HEK293 (cell line): Measurements from ENCODE around the gene OR51E1.
A peak's percentile ranks its signal among the peaks of the same experiment; 100 is the strongest.

Source experiments
- CTCF ChIA-PET: fragments of 350-600 bp; formaldehyde crosslinking; extraction: SDS; loops from one replicate; lab custom pipeline; 2021; ENCODE audit warnings: antibody characterized with exemption; lab: Yijun Ruan, JAX
- POLR2A ChIA-PET: fragments of 300-600 bp; formaldehyde crosslinking; extraction: SDS; loops from one replicate; lab custom pipeline; 2020; ENCODE audit warnings: antibody characterized with exemption, inconsistent platforms; lab: Yijun Ruan, JAX
- H3K27ac ChIP-seq: fragments of 200-500 bp; sonication (Bioruptor generic); 2 replicates; pipeline ENCODE4 v1.5.1; 2014; ENCODE audit warnings: low read depth, low read length, control low read depth, inconsistent platforms; ENCODE audit errors: extremely low read depth
- H3K36me3 ChIP-seq, 2 experiments: fragments of 200-500 bp in 1 of 2; sonication (Bioruptor generic) in 1 of 2; 1 replicate in 1 of 2; 2 replicates in 1 of 2; pipeline ENCODE4 v1.5.1; 2014 to 2017; ENCODE audit warnings: inconsistent platforms in 2 of 2, low read length in 2 of 2; ENCODE audit not compliant: control insufficient read depth in 2 of 2, insufficient read depth in 1 of 2
- H3K4me1 ChIP-seq: fragments of 200-500 bp; sonication (Bioruptor generic); 2 replicates; pipeline ENCODE4 v1.5.1; 2014; ENCODE audit warnings: mild to moderate bottlenecking, low read length, inconsistent platforms; ENCODE audit not compliant: control insufficient read depth, insufficient read depth
- H3K4me3 ChIP-seq: 2 replicates; pipeline ENCODE4 v1.5.1; 2011; ENCODE audit warnings: low read depth, mild to moderate bottlenecking, control low read depth, low read length, moderate library complexity
- H3K9me3 ChIP-seq: fragments of 200-500 bp; sonication (Bioruptor generic); 2 replicates; pipeline ENCODE4 v1.5.1; 2014; ENCODE audit warnings: low read depth, low read length, inconsistent platforms; ENCODE audit not compliant: control insufficient read depth, insufficient read depth
- FEZF1 ChIP-seq: fragments of 450-650 bp; formaldehyde crosslinking; IDR thresholded peaks from 2 replicates; pipeline ENCODE4 v1.5.1; 2016; ENCODE audit warnings: missing biosample characterization, missing genetic modification characterization
- GLI2 ChIP-seq: fragments of 450-650 bp; formaldehyde crosslinking; IDR thresholded peaks from 2 replicates; pipeline ENCODE4; 2017; ENCODE audit warnings: missing biosample characterization, missing genetic modification characterization, low read depth, borderline replicate concordance
- KLF8 ChIP-seq: fragments of 450-650 bp; formaldehyde crosslinking; IDR thresholded peaks from 2 replicates; pipeline ENCODE4 v1.5.1; 2016; ENCODE audit warnings: missing biosample characterization, missing genetic modification characterization
- MYNN ChIP-seq: fragments of 450-650 bp; formaldehyde crosslinking; IDR thresholded peaks from 2 replicates; pipeline ENCODE4 v1.5.1; 2016; ENCODE audit warnings: missing biosample characterization, missing genetic modification characterization, borderline replicate concordance
- PRDM1 ChIP-seq: fragments of 450-650 bp; formaldehyde crosslinking; IDR thresholded peaks from 2 replicates; pipeline ENCODE4; 2016; ENCODE audit warnings: missing biosample characterization, missing genetic modification characterization
- SP3 ChIP-seq: fragments of 450-650 bp; formaldehyde crosslinking; IDR thresholded peaks from 2 replicates; pipeline ENCODE4 v1.5.1; 2016; ENCODE audit warnings: missing biosample characterization, missing genetic modification characterization
- ZNF10 ChIP-seq: fragments of 450-650 bp; formaldehyde crosslinking; IDR thresholded peaks from 2 replicates; pipeline ENCODE4 v1.5.1; 2017; ENCODE audit warnings: missing biosample characterization, missing genetic modification characterization
- ZNF146 ChIP-seq: fragments of 450-650 bp; formaldehyde crosslinking; IDR thresholded peaks from 2 replicates; pipeline ENCODE4 v1.5.1; 2016; ENCODE audit warnings: missing biosample characterization, missing genetic modification characterization
- ZNF169 ChIP-seq: fragments of 450-650 bp; formaldehyde crosslinking; IDR thresholded peaks from 2 replicates; pipeline ENCODE4 v1.5.1; 2016; ENCODE audit warnings: missing biosample characterization, missing genetic modification characterization
- ZNF175 ChIP-seq: fragments of 450-650 bp; formaldehyde crosslinking; IDR thresholded peaks from 2 replicates; pipeline ENCODE4 v1.5.1; 2016; ENCODE audit warnings: missing biosample characterization, missing genetic modification characterization
- ZNF184 ChIP-seq: fragments of 450-650 bp; IDR thresholded peaks from 2 replicates; pipeline ENCODE4 v1.5.1; 2018; ENCODE audit warnings: missing biosample characterization, mild to moderate bottlenecking, missing genetic modification characterization
- ZNF335 ChIP-seq: fragments of 450-650 bp; formaldehyde crosslinking; conservative IDR thresholded peaks from 2 replicates; pipeline ENCODE4 v1.5.1; 2016; ENCODE audit warnings: missing biosample characterization, missing genetic modification characterization
- ZNF350 ChIP-seq: fragments of 450-650 bp; formaldehyde crosslinking; IDR thresholded peaks from 2 replicates; pipeline ENCODE4 v1.5.0; 2017; ENCODE audit warnings: missing biosample characterization, mild to moderate bottlenecking, missing genetic modification characterization
- ZNF416 ChIP-seq: fragments of 450-650 bp; formaldehyde crosslinking; IDR thresholded peaks from 2 replicates; pipeline ENCODE4 v1.5.1; 2016; ENCODE audit warnings: missing biosample characterization, missing genetic modification characterization
- ZNF48 ChIP-seq: fragments of 450-650 bp; formaldehyde crosslinking; IDR thresholded peaks from 2 replicates; pipeline ENCODE4 v1.5.1; 2016; ENCODE audit warnings: missing biosample characterization, missing genetic modification characterization
- ZNF521 ChIP-seq: fragments of 450-650 bp; formaldehyde crosslinking; IDR thresholded peaks from 2 replicates; pipeline ENCODE4 v1.5.1; 2017; ENCODE audit warnings: missing biosample characterization, mild to moderate bottlenecking, missing genetic modification characterization
- ZNF596 ChIP-seq: fragments of 450-650 bp; IDR thresholded peaks from 2 replicates; pipeline ENCODE4 v1.5.0; 2018; ENCODE audit warnings: missing biosample characterization, mild to moderate bottlenecking, missing genetic modification characterization, moderate library complexity
- ZNF624 ChIP-seq: fragments of 450-650 bp; formaldehyde crosslinking; IDR thresholded peaks from 2 replicates; pipeline ENCODE4 v1.5.1; 2017; ENCODE audit warnings: missing biosample characterization, missing genetic modification characterization
- ZNF654 ChIP-seq: fragments of 450-650 bp; formaldehyde crosslinking; IDR thresholded peaks from 2 replicates; pipeline ENCODE4 v1.5.1; 2016; ENCODE audit warnings: low read depth, missing biosample characterization, missing genetic modification characterization
- ZNF660 ChIP-seq: fragments of 450-650 bp; IDR thresholded peaks from 2 replicates; pipeline ENCODE4 v1.5.1; 2018; ENCODE audit warnings: missing biosample characterization, mild to moderate bottlenecking, missing genetic modification characterization
- TF ChIP-seq, protein P1 (sequence below): fragments of 450-650 bp; formaldehyde crosslinking; conservative IDR thresholded peaks from 2 replicates; pipeline ENCODE4 v1.5.1; 2016; ENCODE audit warnings: low read depth, missing biosample characterization, missing genetic modification characterization
- TF ChIP-seq, protein P2 (sequence below): fragments of 450-650 bp; formaldehyde crosslinking; IDR thresholded peaks from 2 replicates; pipeline ENCODE4 v1.5.1; 2016; ENCODE audit warnings: missing biosample characterization, missing genetic modification characterization
- TF ChIP-seq, protein P3 (sequence below): fragments of 450-650 bp; formaldehyde crosslinking; IDR thresholded peaks from 2 replicates; pipeline ENCODE4 v1.5.1; 2017; ENCODE audit warnings: missing biosample characterization, missing genetic modification characterization

The OR51E1 gene

DNA sequence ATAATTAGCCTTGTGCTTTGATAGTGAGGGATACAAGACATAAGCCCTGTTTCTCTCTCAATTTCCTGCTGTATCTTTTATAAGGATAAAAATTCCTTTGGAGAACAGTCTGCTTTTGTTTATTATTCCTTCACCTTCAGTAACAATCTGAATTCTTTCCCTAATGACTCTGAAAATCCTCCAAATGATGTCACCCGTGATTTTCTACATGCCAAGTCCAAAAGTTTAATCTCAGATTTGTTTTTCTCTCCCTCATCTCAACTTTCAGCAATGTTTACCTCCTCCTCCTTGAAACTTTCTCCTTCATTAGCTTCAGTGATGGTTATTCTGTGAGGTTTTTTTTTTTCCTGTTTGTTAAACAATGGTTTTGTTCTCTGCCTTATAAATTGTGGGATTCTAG, 51.7 kb downstream of the OR51E1 start (continued):
- no peak for TF ChIP-seq PRDM1 (tag by site-specific recombination)
- TF ChIP-seq ZNF596 (tag by site-specific recombination): no peak
- no peak for TF ChIP-seq ZNF10 (tag by site-specific recombination)
- no peak for TF ChIP-seq ZNF335 (tag by site-specific recombination)
- no peak for TF ChIP-seq ZNF169
- no peak for TF ChIP-seq ZNF654 (tag by site-specific recombination)
- TF ChIP-seq, protein P1, sequence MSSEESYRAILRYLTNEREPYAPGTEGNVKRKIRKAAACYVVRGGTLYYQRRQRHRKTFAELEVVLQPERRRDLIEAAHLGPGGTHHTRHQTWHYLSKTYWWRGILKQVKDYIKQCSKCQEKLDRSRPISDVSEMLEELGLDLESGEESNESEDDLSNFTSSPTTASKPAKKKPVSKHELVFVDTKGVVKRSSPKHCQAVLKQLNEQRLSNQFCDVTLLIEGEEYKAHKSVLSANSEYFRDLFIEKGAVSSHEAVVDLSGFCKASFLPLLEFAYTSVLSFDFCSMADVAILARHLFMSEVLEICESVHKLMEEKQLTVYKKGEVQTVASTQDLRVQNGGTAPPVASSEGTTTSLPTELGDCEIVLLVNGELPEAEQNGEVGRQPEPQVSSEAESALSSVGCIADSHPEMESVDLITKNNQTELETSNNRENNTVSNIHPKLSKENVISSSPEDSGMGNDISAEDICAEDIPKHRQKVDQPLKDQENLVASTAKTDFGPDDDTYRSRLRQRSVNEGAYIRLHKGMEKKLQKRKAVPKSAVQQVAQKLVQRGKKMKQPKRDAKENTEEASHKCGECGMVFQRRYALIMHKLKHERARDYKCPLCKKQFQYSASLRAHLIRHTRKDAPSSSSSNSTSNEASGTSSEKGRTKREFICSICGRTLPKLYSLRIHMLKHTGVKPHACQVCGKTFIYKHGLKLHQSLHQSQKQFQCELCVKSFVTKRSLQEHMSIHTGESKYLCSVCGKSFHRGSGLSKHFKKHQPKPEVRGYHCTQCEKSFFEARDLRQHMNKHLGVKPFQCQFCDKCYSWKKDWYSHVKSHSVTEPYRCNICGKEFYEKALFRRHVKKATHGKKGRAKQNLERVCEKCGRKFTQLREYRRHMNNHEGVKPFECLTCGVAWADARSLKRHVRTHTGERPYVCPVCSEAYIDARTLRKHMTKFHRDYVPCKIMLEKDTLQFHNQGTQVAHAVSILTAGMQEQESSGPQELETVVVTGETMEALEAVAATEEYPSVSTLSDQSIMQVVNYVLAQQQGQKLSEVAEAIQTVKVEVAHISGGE (tag by site-specific recombination): no peak

DNA sequence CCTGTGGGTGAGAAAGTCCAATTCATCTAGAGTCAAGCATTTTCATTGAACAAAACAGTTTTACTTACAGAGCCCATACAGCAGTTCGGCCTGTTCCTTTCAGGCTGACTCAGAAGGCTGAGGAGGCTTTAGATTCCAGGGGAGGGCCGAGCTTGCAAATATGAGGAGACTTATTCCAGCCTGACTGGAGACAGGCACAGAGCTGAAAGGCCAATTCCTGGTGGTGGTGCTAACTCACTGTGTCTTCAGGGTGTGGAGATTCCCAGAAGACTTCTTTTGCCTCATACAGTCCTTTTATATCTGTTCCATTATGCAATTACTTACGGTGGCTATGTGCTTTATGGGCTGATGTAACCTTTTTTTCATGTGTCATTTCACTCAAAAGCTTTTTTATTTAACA, 53.8 kb downstream of the OR51E1 start, which contains the start of gene OR51E2:
Gene OR51E2 (minus strand): TSS at position 269 of the 400 bp plus-strand sequence. CDS start 15,142 bp downstream, outside the sequence.
- CTCF ChIA-PET: interaction anchor here (1.0 to 1.3 kb wide), 4 partner anchors 14 to 128 kb away, joined by 3 to 5 read pairs (median 4); partner anchors contain the start of gene OR51D1
- Histone ChIP-seq H3K4me1 (no peaks in the 10 kb centered on the region), H3K36me3 (no peaks in the 10 kb centered on the region), H3K9me3 (no peaks in the 10 kb centered on the region), H3K4me3 (no peak within 1 kb of the TSS), H3K27ac (no peak within 1 kb of the TSS)
- POLR2A ChIA-PET: no interaction called here
- TF ChIP-seq FEZF1: no peak
- peak; percentile 26 for TF ChIP-seq ZNF654 (tag by site-specific recombination)
- no peak for TF ChIP-seq GLI2 (tag by site-specific recombination)
- no peak for TF ChIP-seq ZNF624

DNA sequence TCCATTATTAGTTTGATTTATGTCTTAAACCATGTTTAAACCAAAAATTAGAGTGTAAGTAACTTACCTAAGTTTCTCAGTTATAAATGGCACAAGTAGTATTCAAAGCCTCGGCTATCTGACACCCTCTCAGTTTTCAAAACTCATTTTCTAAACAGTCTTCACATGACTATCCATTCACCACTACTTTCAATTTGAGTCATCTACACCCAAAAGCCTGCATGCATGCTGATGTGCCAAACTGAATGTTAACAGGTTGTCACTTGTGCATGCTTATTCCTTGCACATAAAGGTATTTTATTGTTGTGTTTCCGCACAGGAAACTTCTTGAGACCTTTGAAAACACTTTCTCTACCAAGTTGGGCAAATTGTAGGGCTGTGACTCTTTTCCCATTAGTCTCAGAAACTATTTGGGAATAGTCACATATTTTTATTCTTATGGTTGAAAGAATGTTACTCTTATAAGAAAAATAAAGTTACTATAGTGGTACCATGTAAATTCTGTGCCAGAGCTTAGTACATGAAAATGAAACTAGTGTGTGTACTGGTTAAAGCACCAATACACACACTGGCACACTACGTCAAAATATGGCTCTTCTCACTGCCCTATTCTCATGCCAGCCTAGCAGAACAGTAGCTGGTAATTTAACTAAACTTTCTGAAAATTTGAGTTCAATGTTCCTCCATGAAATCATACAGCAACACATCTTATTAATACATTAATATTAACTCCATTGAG, 56.1 kb downstream of the OR51E1 start:
- CTCF ChIA-PET: interaction anchor here (0.6 to 0.7 kb wide), 2 partner anchors 16 to 36 kb away, joined by 3 to 4 read pairs; no protein-coding TSS in a partner anchor
- no peaks in the 10 kb centered on the region for H3K4me1 ChIP-seq
- H3K9me3 ChIP-seq: no peaks in the 10 kb centered on the region
- no peak overlapping the region for H3K4me3 ChIP-seq
- H3K27ac ChIP-seq: no peak overlapping the region
- H3K36me3 ChIP-seq: no peaks in the 10 kb centered on the region
- TF ChIP-seq, protein P2, sequence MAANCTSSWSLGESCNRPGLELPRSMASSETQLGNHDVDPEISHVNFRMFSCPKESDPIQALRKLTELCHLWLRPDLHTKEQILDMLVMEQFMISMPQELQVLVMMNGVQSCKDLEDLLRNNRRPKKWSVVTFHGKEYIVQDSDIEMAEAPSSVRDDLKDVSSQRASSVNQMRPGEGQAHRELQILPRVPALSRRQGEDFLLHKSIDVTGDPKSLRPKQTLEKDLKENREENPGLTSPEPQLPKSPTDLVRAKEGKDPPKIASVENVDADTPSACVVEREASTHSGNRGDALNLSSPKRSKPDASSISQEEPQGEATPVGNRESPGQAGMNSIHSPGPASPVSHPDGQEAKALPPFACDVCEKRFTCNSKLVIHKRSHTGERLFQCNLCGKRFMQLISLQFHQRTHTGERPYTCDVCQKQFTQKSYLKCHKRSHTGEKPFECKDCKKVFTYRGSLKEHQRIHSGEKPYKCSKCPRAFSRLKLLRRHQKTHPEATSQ (tag by site-specific recombination): no peak
- TF ChIP-seq SP3 (tag by site-specific recombination): no peak
- TF ChIP-seq ZNF660 (tag by site-specific recombination): no peak
- no peak for TF ChIP-seq ZNF521 (tag by site-specific recombination)
- TF ChIP-seq ZNF146 (tag by site-specific recombination): no peak
- TF ChIP-seq ZNF48 (tag by site-specific recombination): no peak
- TF ChIP-seq ZNF596 (tag by site-specific recombination): no peak
- no peak for TF ChIP-seq KLF8 (tag by site-specific recombination)
- TF ChIP-seq ZNF175: no peak
- no peak for TF ChIP-seq ZNF416 (tag by site-specific recombination)
- TF ChIP-seq ZNF350 (tag by site-specific recombination): no peak
- TF ChIP-seq, protein P3, sequence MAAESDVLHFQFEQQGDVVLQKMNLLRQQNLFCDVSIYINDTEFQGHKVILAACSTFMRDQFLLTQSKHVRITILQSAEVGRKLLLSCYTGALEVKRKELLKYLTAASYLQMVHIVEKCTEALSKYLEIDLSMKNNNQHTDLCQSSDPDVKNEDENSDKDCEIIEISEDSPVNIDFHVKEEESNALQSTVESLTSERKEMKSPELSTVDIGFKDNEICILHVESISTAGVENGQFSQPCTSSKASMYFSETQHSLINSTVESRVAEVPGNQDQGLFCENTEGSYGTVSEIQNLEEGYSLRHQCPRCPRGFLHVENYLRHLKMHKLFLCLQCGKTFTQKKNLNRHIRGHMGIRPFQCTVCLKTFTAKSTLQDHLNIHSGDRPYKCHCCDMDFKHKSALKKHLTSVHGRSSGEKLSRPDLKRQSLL: no peak
- TF ChIP-seq GLI2 (tag by site-specific recombination): no peak
- no peak for TF ChIP-seq MYNN
- no peak for TF ChIP-seq ZNF184 (tag by site-specific recombination)
- POLR2A ChIA-PET: no interaction called here
